GM21576 (cell line): Measurements from ENCODE around the gene CXCL12.

Source experiments
- ATAC-seq: cut with Tn5 transposase; IDR thresholded peaks from one replicate; pipeline ENCODE4 v1.9.1; 2021; ENCODE audit warnings: mild to moderate bottlenecking, moderate library complexity; ENCODE audit not compliant: unreplicated experiment

The CXCL12 gene

DNA sequence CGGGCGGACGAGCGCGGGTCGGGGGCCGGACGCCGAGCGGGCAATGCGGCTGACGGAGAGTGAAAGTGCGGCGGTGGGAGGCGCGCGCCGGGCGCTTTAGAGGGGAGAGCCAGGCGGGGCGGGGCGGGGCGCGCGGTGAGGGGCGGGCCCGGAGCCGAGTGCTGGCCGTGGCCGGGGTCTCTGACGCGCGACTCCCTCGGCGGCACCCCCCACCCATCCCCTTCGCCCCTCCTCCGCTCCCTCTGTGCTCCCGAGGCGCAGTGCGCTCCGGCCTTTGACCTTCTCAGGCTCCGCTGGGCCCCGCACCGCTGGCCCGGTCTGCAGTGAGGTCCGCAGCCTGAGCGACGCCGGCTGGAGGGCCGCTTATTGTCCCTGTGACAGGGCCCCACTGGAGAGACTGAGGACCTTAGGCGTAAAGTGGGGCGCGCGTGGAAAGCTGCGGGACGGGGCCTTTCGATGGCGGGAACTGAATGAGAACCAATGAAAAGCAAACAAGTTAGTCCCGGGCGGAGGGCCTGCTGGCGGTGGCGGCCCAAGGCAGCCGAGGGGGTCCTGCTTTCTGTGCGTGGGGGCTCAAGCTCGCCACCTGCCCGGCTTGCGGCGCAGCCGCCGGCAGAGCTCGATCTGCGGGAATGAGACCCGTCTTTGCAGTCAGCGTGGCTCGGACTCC lies at the start of gene CXCL12:
Gene CXCL12 (minus strand): TSS at position 72 of the 670 bp plus-strand sequence. CDS start 92 bp downstream, outside the sequence.
- ATAC-seq, result no peak

GRCh38 chr10:44427479-44427878 lies 42.6 kb upstream of the CXCL12 start:
- ATAC-seq, result no peak

DNA sequence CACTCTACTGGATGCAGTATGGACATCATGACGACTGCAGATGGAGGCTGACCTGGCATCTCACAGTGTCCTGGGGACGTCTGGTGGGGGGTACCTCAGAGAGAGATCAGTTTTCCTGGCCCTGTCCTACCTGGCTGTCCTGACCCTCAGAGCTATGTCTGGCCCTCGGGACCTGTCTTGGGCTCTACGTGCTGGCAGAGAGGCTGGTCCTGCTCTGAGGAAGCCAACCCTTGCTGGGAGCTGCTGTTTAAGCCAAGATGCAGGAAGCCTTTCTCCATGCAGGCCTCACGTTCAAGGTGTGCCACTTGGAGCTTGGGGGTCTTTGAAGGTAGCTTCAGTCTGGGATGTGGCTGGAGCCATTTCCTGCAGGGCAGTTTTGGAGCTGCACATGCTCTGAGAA lies 42.1 kb upstream of the CXCL12 start:
- ATAC-seq, result no peak

DNA sequence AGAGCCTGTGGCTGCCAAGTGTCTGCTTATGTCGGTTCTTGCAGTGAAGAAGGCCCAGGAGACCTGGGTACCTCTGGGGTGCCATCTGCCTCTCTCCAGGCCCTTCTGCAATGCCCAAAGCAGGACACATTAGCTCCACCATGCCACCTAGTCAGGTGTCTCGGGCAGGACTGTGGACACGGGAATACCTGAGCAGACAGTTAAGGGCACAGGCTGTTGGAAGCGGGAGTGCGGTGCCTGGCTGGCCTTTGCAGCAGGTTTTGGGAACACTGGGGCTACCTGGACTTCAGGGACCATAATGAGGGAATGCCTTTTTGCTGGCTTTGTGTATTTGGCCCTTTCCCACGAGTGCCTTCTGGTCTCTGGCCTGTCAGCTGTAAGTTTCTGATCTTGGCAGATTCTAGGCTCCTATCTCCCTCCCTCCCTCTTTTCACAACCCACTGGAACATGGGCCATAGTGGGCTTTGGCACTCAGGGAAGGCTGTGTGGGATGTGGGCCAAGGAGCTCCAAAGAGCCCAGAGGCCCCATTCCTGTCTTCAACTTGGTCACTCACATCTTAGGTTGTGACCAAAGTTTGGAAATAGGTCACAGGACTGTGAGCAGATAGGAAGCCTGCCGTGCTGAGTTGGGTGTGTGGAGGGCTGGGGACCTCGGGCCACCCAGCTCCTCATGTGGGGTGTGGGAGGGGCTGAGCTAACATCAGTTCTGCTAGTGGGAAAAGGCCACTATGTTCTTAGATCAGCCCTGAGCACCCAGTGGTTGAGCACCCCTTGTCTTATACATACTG lies 41.5 kb upstream of the CXCL12 start:
- ATAC-seq, result no peak

DNA sequence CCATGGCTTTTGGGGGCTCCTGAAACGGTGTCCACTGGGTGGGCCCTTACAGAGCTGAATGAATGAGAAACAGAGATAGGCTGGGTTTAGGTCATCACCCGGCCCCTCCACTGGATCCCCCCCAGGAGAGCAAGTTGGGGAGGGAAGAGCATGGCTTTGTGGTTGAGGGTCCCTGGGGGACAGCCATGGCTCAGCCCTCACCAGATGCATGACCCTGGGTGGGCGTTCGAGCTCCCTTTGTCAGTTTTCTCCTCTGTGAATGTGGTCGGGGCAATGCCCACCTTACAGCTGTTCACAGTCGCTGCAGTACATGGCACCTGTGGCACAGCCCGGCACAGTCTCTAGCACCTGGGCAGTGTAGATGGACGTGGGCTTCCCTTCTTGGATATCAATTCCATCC lies 40.6 kb upstream of the CXCL12 start:
- no peak for ATAC-seq

DNA sequence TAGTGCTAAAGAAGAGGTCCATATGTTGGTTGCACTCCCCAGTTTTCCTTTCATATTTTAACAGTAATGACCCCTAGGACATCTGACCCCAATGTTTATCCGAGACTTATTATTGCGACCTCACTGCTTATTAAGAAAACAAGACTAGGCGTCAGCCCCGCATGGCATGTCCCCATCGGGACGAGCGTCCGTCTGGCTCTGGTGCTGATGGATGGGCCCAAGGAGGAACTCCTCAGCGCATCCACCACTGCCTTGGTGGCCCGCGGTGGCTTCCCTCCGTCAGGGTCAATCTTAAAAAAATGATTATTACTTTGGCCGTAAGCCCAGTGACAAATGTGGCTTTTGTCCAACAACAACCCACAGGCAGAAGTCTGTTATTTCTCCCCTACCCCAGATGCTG lies 40.1 kb upstream of the CXCL12 start:
- no peak for ATAC-seq

GRCh38 chr10:44424298-44424697 lies 39.4 kb upstream of the CXCL12 start:
- no peak for ATAC-seq

DNA sequence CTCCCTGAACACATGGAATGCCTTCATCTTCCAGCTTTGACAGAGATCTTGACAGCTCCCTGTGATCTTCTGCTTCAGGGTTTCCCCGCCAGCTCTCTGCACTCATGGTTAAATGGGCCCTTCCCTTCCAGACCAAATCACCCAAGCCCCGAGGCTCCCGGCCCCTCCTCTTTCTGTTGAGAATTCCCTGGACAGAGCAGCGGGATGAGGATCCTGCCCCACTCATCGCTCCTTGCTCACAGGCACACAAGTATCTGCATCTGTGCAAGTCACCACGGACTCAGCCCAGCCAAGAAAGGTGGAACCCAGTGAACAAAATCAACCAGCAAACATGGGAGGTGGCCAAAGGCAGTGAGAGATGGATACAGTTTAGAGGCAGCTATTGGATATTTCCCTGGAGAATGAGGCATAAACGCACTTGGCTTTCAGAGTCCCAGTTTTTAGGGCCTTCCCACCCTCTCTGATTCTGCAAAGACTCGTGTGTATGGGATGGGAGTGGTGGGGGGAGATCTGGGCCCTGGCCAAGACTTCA lies 37.7 kb upstream of the CXCL12 start:
- ATAC-seq, result no peak

- ATAC-seq, result no peak
These were observed 37.3 kb upstream of the CXCL12 start for GRCh38 chr10:44422153-44422552.

DNA sequence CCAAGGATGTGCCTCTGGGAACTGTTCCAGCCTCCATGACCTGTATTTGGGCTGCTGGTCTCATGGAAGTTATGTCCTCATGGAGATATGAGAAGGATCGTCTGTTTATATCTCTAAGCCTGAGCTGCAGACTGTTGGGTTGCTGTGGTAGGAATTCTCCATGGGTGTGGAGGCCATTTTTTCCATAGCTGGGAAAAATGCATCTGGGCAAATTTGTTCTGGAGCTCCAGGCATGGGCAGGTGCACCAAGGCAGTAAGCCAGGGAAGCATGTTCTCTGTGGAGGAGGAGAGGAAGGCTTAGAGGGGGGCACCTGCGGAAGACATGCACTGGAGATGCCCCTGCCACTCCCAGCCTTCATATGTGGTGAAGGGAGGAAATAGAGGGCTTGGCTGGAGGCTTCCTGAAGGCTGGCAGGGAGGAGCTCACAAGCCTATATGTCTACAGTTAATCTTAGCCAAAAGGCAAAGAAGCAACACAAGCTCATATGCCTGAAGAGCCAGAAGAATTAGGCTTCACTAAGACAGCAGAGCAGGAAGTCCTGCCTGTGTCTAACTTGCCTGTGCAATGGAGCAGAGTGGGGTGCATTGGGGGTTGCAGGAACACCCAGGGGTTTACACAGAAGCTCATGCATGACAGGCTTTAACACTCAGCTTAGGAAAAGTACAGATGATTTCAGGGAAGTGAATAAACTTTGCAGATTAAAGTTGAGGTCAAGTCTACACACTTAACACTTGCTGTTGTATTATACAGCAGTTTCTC lies 35.1 kb upstream of the CXCL12 start:
- no peak for ATAC-seq

GRCh38 chr10:44418637-44419036 lies 33.7 kb upstream of the CXCL12 start:
- no peak for ATAC-seq

GRCh38 chr10:44417761-44418160 lies 32.9 kb upstream of the CXCL12 start:
- no peak for ATAC-seq

DNA sequence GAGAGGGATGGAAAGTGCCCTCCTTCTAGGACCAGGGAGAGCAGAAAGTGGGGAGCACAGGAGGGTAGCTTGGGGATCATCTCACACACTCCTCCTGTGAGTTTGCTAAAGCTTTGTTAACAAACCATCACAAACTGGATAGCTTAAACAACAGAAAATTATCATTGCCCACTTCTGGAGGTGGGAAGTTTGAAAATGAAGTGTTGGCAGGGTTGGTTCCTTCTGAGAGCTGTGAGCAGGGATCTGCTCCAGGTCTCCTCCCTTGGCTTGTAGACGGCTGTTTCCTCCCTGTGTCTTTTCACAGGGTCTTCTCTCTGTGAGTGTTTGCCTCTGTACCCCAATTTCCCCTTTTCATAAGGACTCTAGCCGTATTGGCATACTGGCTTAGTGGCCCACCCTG lies 32.0 kb upstream of the CXCL12 start:
- ATAC-seq, result no peak

DNA sequence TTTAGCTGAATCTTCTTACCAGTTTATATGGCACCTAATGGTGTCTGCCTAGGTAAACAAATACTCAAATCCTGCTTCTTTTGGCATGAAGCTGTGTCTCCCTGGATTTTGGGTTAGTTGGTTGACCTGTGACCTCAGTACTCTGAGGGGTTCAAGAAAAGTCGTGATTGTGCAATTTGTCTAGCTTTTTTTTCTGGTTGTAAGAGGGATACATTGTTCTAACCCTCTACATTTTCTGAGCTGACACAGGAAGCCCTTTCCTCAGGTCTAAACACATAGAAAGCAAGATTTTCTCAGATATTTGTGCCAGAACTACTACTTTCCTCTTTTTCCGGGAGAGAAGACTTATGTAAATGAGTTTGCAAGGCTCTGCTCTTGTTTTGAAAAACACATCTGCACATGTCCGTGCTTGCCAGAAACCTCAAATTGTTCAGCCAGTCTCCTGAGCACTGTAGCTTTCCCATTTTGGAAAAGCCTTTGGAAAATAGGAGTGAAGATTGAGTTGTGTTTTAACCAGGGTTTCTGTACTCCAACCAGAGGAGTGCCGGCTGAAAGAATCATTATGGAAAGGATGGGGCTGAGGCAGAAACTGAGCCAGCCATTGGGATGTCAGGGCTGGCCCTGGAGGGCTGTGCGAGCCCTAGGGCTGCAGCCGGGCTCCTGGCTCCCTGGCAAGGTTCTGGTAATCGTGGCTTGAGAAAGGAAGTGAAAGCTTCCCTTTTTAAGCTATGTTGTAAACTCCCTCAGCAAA lies 31.3 kb upstream of the CXCL12 start:
- ATAC-seq, result no peak

DNA sequence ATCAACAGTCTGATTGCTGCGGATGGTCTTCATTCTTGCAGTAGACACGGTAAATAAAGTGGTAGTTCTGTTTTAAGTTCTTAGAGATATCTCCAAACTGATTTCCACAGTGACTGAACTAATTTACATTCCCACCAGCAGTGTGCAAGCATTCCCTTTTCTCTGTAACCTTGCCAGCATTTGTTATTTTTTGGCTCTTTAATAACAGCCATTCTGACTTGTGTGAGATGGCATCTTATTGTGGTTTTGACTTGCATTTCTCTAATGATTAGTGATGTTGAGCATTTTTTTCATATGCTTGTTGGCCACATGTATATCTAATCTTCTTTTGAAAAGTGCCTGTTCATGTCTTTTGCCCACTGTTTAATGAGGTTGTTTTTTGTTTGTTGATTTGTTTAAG lies 30.2 kb upstream of the CXCL12 start:
- ATAC-seq, result no peak

DNA sequence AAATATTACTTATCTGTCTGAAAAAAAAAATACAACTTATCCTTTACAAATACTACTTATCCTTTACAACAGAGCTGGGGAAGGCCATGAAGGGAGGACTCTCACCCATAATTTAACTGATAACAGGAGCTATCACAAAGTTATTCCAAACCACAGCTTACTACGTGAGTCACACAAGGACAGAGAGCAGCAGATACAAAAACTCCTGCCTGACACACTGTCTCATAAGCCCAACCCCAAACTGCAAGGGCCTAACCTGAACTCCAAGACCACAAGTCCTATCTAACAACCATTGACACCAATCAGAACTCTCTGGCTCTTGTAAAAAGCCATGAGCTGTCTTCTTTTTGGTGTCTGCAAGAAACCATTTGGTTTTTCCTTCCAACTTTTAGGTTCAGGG lies 28.5 kb upstream of the CXCL12 start:
- no peak for ATAC-seq

GRCh38 chr10:44411251-44411650 lies 26.4 kb upstream of the CXCL12 start:
- ATAC-seq, result no peak

- ATAC-seq, result no peak
These were observed 20.0 kb upstream of the CXCL12 start for GRCh38 chr10:44404741-44405437.

DNA sequence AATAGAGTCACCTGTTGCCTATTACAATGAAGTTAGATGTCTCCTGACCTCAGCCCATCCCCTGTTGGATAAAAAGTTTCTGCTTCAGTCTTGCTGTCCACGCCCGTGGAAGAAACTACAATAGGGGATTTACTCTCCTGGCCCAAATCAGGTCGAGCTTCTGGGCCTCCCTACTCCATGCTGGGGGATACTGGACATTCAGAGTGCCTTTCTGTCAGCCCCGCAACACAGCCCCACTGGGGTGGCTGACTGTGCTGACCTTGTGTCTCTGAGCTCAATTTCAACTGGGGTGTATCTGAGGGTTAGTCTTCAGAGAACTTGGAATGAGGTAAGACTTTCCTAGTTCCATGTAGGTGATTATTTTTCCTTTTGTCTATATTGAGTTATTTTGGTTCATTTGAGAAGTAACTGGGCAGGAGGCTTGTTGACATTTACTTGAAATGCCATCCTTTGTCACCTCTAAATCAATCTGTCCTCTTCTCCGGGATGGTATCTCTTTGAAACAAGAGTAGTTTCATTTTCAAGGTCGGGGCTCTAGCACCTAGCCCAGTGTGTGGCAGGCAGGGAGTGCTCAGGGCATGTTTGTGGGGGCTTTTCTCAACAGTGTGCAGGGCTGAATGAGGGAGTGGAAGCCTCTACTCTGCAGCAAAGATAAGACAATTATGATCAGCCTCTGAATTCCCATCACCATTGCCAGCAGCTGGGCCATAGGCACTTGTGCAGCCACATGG lies 17.7 kb upstream of the CXCL12 start:
- ATAC-seq, result no peak

DNA sequence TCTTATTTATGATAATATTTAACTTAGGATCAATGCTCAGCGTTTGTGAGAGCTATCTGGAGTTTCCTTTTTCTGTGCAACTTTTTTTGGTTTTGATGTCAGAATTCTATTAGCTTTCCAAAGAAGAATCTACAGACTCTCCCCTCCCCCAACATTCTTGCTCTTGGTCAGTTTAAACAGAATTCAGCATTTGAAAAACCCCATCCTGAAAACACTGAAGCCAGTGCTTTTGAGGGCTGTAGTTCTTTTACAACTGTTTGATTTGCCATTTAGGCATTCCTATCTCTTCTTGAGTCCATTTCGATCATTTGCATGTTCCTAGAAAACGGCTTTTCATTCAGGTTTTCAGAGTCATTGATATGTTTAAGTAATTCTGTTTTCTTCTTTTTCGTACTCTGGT lies 15.6 kb upstream of the CXCL12 start:
- ATAC-seq, result no peak
